ENCODE results near the gene USH2A.

Gene USH2A

DNA sequence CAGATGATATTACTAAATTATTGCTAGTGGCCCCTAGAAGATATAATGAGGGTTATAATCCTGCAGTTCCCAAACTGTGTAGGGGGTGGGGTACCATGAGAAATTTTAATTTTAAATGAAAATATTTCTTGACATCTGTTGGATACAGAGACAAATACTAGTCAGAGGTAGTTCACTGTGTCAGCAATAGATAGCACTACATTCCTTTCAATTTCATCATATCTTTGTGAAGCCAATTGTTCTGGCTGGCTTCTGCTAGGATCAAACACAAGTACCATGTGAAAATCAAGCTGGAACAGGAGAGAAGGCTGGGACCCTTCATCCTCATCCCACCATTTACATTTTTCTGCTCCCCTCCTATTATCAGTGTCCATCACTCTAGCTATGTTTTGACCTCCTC lies 208.1 kb downstream of the USH2A start:
- Mint-ChIP-seq H3K4me3 (no peak overlapping the region), H3K27ac (no peak overlapping the region), H3K27me3 (no peaks in the 10 kb centered on the region), H3K36me3 (ENCODE audit: low read depth) (no peaks in the 10 kb centered on the region), H3K9me3 (peaks cover 9% of the 10 kb centered on the region), H3K4me1 (no peaks in the 10 kb centered on the region)
- DNase-seq (no peak), ATAC-seq (no peak)

DNA sequence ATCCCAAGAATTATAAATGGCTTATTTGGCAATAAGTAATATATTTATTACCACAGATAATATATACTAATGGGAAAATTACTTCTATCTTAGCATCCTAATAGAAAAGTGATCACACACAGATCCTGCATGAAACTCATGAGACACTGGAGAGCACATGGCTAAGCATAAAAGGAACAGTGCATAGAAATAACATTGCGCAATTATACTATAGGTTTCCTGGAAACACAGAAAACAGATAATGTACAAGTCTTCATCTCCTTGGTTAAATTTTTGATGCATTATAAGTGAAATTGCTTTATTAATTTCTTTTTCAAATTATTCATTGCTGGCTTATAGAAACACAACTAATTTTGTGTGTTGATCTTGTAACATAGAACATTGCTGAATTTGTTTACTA lies 210.4 kb downstream of the USH2A start:
- ATAC-seq (no peak), DNase-seq (no peak)
- H3K4me3 Mint-ChIP-seq, result no peak overlapping the region

DNA sequence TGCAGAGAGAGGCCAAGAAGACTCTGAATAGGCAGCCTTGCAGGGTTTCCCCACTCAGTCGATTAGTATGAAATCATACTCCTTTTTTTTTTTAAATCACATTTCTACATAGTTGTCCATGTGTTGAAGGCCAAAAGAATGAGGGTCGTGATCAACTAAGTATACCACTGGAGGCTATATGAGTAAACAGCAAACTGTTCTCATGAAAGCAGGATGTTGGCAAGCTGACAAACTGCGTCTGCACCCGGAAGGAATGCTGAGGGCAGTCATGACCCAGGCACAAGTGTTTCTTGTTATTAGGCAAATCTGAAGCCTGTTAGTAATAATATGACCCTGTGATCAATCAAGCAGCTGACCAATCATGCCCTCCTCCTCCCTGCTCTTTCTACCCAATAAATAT lies 213.2 kb downstream of the USH2A start:
- H3K36me3 Mint-ChIP-seq (ENCODE audit: low read depth), result no peaks in the 10 kb centered on the region
- no peak overlapping the region for H3K27ac Mint-ChIP-seq
- H3K4me1 Mint-ChIP-seq, result no peaks in the 10 kb centered on the region
- no peak for DNase-seq
- peaks cover 4% of the 10 kb centered on the region for H3K9me3 Mint-ChIP-seq
- H3K27me3 Mint-ChIP-seq, result no peaks in the 10 kb centered on the region
- no peak for ATAC-seq
- H3K4me3 Mint-ChIP-seq, result no peak overlapping the region

More for the DNA sequence above, 210.4 kb downstream of the USH2A start:
- Mint-ChIP-seq H3K27me3 (no peaks in the 10 kb centered on the region), H3K27ac (no peak overlapping the region), H3K36me3 (ENCODE audit: low read depth) (no peaks in the 10 kb centered on the region), H3K9me3 (peaks cover 9% of the 10 kb centered on the region), H3K4me1 (no peaks in the 10 kb centered on the region)

DNA sequence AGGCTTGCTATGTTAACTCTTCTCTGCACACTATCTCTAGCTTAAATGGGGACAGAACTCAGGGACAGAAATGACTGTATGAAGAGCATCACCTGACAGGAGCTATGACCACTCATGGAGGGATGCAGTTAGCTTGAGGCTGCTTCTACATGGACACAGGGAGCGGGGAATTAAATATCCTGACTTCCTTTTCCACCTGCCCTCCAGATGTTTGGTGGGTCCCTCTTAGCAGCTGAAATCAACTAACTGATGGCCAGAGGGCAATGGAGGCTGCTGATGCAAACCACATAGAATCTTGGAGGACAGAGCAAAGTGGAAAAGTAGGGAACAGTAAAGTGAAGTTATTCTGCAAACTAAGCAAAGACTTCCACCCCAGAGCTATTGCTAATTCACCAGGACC lies 214.1 kb downstream of the USH2A start:
- ATAC-seq (no peak), DNase-seq (no peak)
- Mint-ChIP-seq H3K36me3 (ENCODE audit: low read depth) (no peaks in the 10 kb centered on the region), H3K9me3 (peaks cover 4% of the 10 kb centered on the region), H3K27ac (no peak overlapping the region), H3K4me3 (no peak overlapping the region), H3K27me3 (no peaks in the 10 kb centered on the region), H3K4me1 (no peaks in the 10 kb centered on the region)

DNA sequence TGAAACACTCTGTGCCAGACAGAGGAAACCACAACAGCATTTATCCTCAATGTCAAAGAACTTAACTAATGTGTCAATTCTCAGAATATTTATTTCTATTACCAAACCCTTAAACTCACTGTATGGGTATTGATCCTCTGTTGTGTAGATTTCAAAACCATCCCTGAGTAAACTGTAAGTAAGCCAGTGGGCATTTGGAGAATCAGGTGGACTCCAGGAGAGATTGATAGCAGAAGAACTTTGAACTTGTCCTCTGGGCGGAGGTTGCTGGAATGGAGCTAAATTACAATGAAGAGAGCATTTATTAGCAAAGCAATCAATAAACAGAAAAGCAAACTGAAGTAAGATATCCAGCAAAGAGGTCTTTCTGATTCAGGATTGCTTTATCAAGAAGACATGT lies 216.1 kb downstream of the USH2A start:
- DNase-seq (no peak), ATAC-seq (no peak)
- peaks cover 4% of the 10 kb centered on the region for H3K9me3 Mint-ChIP-seq
- no peaks in the 10 kb centered on the region for H3K27me3 Mint-ChIP-seq
- no peak overlapping the region for H3K27ac Mint-ChIP-seq
- H3K36me3 Mint-ChIP-seq (ENCODE audit: low read depth), result no peaks in the 10 kb centered on the region
- H3K4me1 Mint-ChIP-seq, result no peaks in the 10 kb centered on the region
- no peak overlapping the region for H3K4me3 Mint-ChIP-seq

DNA sequence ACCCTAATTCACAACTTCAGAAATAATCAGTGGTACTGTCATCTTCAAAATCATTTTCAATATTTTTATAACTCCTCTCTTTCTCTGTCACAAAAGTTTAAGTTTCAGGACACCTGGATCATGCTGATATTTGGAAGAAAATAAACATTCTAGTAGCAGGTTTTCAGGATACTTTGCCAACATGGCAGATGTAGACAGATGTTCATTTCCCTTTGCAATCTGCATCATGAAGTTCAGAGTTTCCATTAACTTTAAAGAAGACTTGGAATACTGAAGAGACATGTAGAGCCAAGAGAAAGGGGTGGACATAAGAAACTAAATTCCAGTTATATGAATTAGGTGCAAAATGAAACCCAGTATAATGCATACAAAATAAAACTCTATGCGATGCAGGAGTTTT lies 218.1 kb downstream of the USH2A start:
- DNase-seq, result no peak
- no peak for ATAC-seq
- no peaks in the 10 kb centered on the region for H3K27me3 Mint-ChIP-seq
- H3K4me1 Mint-ChIP-seq, result no peaks in the 10 kb centered on the region
- H3K36me3 Mint-ChIP-seq (ENCODE audit: low read depth), result no peaks in the 10 kb centered on the region
- no peaks in the 10 kb centered on the region for H3K9me3 Mint-ChIP-seq
- no peak overlapping the region for H3K27ac Mint-ChIP-seq
- no peak overlapping the region for H3K4me3 Mint-ChIP-seq

DNA sequence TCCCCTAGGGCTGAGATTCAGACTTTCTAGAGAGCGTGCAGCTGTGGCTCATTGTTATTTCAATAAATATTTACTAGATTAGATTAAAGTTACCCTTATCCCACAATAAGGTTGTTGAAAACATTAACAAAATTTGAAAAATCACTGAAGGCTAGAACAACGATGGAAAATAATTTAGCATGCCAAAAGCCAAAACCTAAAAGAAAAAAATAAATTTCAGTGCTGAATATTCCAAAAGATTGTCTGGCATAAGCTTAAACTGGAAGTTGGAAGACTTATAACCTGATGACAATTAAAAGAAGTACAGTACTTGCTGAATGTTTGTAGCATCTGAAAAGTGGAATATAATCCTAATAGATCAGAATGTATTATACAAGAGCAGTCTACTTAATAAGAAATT lies 221.3 kb downstream of the USH2A start:
- no peaks in the 10 kb centered on the region for H3K36me3 Mint-ChIP-seq (ENCODE audit: low read depth)

DNA sequence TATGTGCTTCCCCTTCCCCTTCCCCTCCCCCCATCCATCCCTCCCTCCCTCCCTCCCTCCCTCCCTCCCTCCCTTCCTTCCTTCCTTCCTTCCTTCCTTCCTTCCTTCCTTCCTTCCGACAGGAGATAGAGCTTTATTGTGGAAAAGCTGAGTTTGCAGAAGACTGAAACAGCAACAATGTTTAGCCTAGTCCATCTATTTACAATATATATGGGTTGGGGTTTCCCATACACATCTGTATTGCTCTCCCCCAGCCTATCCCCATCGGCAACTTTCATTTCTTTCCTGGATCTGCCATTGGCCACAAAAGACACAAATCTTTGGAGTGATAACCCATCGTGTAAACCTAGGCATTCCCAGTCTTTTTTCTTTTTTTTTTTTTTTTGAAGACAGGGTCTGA lies 222.3 kb downstream of the USH2A start:
- H3K27ac Mint-ChIP-seq, result no peak overlapping the region

More for the DNA sequence above, 221.3 kb downstream of the USH2A start:
- DNase-seq (no peak), ATAC-seq (no peak)
- Mint-ChIP-seq H3K9me3 (no peaks in the 10 kb centered on the region), H3K4me1 (no peaks in the 10 kb centered on the region), H3K27ac (no peak overlapping the region), H3K4me3 (no peak overlapping the region), H3K27me3 (no peaks in the 10 kb centered on the region)

DNA sequence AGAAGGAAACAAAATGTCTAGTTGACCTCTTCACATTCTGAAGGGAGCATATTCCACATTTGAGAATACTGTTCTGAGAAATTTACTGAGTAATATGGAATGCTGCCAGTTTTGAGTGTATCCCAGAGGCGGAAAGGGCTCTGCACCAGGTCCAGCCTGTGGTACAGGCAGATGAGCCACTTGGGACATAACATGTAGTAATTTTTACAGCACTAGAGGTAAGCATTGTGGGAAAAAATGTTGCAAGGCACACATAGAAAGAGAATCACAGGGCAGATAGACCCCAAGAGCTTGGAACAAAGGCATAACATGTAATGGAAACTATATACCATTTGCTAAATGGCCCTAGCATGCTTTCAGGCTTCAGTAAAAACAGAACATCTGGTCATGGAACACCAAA lies 228.5 kb downstream of the USH2A start:
- Mint-ChIP-seq H3K27ac (no peak overlapping the region), H3K4me1 (no peaks in the 10 kb centered on the region), H3K36me3 (ENCODE audit: low read depth) (no peaks in the 10 kb centered on the region), H3K4me3 (no peak overlapping the region), H3K27me3 (no peaks in the 10 kb centered on the region), H3K9me3 (no peaks in the 10 kb centered on the region)
- no peak for ATAC-seq
- DNase-seq, result no peak

More for the DNA sequence above, 222.3 kb downstream of the USH2A start:
- Mint-ChIP-seq H3K27me3 (no peaks in the 10 kb centered on the region), H3K36me3 (ENCODE audit: low read depth) (no peaks in the 10 kb centered on the region), H3K4me3 (no peak overlapping the region), H3K9me3 (no peaks in the 10 kb centered on the region), H3K4me1 (no peaks in the 10 kb centered on the region)
- DNase-seq (no peak), ATAC-seq (no peak)

DNA sequence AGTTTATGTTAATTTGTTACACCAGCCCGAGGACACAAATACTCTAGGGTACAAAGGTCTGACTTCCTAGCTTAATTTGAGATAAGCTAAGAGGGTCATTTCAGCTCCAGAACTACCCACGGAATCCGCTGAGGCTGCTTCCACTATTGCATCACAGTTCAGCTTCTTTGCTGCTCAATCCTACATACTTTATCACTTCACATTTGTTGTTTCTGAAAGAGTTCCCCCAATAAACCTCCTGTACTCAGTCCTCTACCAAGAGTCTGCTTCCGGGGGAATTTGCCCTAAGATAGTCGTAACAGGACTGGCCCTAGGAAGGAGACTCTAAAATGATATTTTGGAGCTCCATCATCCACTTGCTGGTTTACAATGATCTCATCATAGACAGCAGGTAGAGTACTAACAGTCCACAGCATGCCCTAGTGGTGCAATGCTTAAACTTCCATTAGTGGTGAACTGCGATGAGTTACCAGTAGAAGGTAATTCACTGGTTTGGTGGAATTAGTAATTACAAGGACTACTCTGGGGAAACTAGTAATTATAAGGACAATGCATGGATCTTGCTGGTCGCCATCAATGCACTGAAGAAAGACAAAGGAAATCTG lies 229.3 kb downstream of the USH2A start:
- Mint-ChIP-seq H3K27ac (no peak overlapping the region), H3K4me1 (no peaks in the 10 kb centered on the region), H3K36me3 (ENCODE audit: low read depth) (no peaks in the 10 kb centered on the region), H3K9me3 (no peaks in the 10 kb centered on the region), H3K27me3 (no peaks in the 10 kb centered on the region), H3K4me3 (no peak overlapping the region)
- ATAC-seq (no peak), DNase-seq (no peak)

DNA sequence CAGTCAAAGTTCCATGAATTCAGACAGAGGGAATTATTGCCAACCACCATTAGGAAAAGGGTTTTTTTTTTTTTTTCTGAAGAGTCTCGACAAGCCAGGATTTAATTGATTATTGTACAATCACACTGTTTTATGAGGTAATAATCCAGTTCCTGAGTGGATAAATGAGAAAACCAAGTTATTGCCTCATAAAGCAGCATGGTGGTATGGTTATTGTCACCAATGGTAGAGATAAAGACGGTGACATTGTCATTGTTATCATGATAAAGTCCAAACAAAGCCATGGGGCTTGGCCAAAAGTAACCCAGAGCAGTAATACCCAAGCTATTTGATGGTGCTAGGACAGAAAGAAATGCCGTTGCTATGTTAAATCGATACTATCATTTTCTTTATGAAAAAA lies 232.8 kb downstream of the USH2A start:
- Mint-ChIP-seq H3K9me3 (peaks cover 6% of the 10 kb centered on the region), H3K4me1 (no peaks in the 10 kb centered on the region), H3K4me3 (no peak overlapping the region), H3K27ac (no peak overlapping the region), H3K36me3 (ENCODE audit: low read depth) (no peaks in the 10 kb centered on the region), H3K27me3 (no peaks in the 10 kb centered on the region)
- ATAC-seq (no peak), DNase-seq (no peak)

DNA sequence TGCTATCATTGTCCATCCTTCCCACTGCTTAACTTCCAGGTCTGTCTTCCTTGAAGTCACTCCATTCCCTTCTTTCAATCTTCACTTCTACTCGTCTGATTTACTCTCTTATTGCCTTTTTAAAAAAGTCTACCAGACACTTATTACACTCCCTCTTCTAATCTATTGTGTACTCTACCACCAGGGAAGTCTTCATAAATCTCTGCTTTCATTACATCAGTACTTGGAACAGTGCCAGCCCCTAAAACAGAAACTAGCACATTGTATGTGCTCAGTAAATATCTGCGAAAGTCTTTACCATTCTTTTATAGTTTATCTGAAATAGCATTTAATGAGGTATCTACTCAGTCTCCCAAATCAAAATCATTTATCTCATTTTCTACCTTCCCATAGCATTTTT lies 236.4 kb downstream of the USH2A start:
- Mint-ChIP-seq H3K36me3 (ENCODE audit: low read depth) (no peaks in the 10 kb centered on the region), H3K4me1 (no peaks in the 10 kb centered on the region), H3K27ac (no peak overlapping the region), H3K9me3 (peaks cover 10% of the 10 kb centered on the region), H3K4me3 (no peak overlapping the region), H3K27me3 (no peaks in the 10 kb centered on the region)
- ATAC-seq (no peak), DNase-seq (no peak)

DNA sequence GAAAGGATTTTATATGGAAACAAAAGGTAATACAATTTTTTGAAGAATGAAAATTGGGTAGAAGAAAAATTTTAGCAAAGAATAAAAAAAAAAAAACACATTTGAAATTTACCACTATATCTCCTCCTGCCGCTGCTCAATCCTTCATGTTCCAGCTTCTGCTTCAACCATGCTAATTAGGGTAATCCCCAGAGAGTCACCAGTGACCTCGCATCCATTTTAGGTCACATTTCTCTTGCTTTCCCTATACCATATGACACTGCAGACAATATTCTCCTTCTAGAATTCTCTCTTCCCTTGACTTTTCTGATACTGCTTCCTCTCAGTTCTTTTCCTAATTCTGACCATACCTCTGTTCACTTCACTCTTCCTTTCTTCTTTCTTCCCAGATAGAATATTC lies 237.1 kb downstream of the USH2A start:
- ATAC-seq (no peak), DNase-seq (no peak)
- peaks cover 10% of the 10 kb centered on the region for H3K9me3 Mint-ChIP-seq

DNA sequence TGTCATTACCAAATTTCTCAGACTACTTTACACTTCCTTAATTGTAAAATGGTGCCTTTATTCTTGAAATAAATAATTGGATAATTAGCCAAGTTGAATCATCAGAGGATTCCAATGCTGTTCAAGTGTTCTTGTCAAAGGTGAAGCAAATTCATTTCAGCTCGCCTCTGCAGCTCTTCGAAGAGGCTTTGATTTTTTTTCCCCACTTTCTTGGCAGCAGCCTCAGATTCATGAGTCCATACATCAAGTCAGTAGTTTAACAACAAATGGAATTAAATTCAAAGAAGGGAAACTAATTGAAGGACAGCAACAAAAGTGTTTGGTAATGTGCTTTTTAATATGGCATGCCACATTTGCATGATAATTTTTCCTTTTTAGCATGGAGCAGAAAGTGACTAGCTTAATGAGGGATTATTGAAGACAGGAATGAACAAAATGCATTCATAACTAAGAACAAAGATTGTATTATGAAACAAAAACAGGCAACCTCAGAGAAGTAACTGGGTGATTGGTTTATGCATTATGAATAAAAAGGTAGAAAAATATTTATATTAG lies 239.0 kb downstream of the USH2A start:
- ATAC-seq, result no peak
- Mint-ChIP-seq H3K36me3 (ENCODE audit: low read depth) (no peaks in the 10 kb centered on the region), H3K27me3 (no peaks in the 10 kb centered on the region), H3K4me3 (no peak overlapping the region), H3K9me3 (peaks cover 10% of the 10 kb centered on the region), H3K4me1 (no peaks in the 10 kb centered on the region), H3K27ac (no peak overlapping the region)
- DNase-seq, result no peak

More for the DNA sequence above, 237.1 kb downstream of the USH2A start:
- Mint-ChIP-seq H3K27me3 (no peaks in the 10 kb centered on the region), H3K4me3 (no peak overlapping the region), H3K36me3 (ENCODE audit: low read depth) (no peaks in the 10 kb centered on the region), H3K4me1 (no peaks in the 10 kb centered on the region), H3K27ac (no peak overlapping the region)

DNA sequence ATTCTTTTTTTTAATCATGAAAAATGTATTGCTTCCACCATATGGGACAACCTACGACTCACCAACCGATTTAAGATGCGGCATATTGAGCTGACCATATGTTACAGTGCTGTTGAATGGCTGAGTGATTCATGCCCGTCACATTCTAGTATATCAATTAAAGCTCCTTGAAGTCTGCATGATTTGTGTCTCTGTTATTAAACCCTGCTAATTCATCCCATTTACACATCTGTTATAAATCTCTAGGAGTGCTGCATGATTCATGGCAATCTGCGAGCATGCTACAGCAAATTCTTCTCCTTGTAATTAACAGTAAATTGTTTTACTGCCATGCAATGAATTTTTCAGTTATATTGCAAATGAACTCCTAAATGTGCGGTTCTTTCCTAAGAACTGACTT lies 239.8 kb downstream of the USH2A start:
- H3K36me3 Mint-ChIP-seq (ENCODE audit: low read depth), result no peaks in the 10 kb centered on the region
- H3K27me3 Mint-ChIP-seq, result no peaks in the 10 kb centered on the region
- no peak overlapping the region for H3K4me3 Mint-ChIP-seq
- H3K4me1 Mint-ChIP-seq, result no peaks in the 10 kb centered on the region
- DNase-seq (no peak), ATAC-seq (no peak)
- H3K9me3 Mint-ChIP-seq, result peaks cover 10% of the 10 kb centered on the region
- H3K27ac Mint-ChIP-seq, result no peak overlapping the region

DNA sequence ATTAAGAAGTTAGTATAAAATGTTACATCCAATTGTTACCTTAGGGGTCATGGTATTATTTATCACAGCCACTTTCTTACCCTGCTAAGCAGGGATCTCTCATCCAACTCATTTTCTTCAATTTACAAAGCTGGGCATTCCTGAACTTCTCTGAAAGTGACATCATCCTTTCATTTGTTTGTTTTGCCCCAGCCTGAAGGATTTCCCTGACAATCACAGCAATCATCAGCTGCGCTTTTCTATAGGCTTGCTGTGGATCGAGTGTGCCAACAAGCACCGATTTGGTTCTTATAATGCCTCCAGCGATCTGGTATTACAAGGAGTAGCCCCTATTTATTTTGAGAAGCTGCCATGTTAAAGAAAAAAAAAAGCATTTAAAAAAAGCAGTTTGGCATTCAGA lies 240.2 kb downstream of the USH2A start:
- H3K4me1 Mint-ChIP-seq, result no peaks in the 10 kb centered on the region
- peaks cover 6% of the 10 kb centered on the region for H3K9me3 Mint-ChIP-seq
- DNase-seq (no peak), ATAC-seq (no peak)
- H3K27ac Mint-ChIP-seq, result no peak overlapping the region
- H3K4me3 Mint-ChIP-seq, result no peak overlapping the region
- H3K36me3 Mint-ChIP-seq (ENCODE audit: low read depth), result no peaks in the 10 kb centered on the region
- H3K27me3 Mint-ChIP-seq, result no peaks in the 10 kb centered on the region

Data from activated naive CD8-positive, alpha-beta T cell treated with anti-CD3 and anti-CD28 coated beads, Interleukin-2, amount 50 U/mL, for 24 hours (primary cell).